Limb (tissue), 2 donors: ENCODE results near the gene SPHK2.
"Not testable (repeated sequence)": the region's sequence is repeated elsewhere in the genome, so short reads cannot be mapped to it uniquely, and the experiment has no call there.

Experiments used
- DNase-seq, 2 donors: peaks; one replicate each; pipeline ENCODE4 v3.0.0-alpha.2; 2016; ENCODE audit errors: extremely low spot score in 2 of 2

SPHK2 gene

DNA sequence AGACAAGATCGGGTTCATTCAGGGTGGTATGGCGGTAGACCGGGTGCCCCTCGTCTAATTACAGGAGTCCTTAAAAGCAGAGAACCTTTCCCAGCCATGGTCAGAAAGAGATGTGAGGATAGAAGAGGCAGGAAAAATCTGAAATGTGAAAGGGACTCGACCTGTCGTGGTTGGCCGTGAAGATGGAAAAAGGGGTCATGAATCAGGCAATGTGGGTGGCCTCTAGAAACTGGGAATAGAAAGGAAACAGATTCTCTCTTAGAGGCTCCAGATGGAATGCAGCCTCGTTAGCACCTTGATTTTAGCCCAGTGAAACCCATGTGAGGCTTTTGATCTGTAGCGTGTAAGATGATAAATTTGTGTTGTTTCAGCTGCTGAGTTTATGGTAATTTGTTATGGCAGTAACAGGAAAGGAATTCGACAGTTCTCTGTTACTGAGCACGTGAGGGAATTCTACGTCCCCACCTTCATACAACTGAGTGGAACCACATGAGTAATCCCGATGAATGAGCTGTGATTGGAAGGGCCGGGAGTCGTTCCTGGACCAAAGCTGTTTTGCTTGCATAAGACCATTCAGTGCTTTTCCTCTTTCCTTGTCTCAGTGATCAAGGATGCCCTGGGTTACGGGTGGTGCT, 37.7 kb downstream of the SPHK2 start:
- no peak for DNase-seq

- DNase-seq: not testable (repeated sequence)
These were observed 38.5 kb downstream of the SPHK2 start for GRCh38 chr19:48657828-48658227.

- DNase-seq: no peak
These were observed 39.2 kb downstream of the SPHK2 start for GRCh38 chr19:48658483-48658882.

DNA sequence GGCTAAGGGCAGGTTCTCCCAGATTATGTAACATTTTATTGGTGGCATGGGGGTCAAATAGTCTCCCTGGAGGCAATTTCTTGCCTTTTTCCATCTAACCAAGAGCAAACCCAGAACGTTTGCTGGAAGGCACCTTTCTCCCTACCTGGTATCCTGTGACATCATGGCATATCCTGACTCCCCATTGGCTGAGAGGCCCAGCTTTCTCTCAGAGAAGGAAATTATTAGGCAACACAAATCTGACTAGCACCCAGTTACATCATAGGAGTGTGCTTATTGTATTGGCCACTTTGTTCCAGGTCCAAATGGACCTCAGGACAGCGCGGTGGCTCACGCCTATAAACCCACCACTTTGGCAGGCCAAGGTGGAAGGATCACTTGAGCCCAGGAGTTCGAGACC, 40.5 kb downstream of the SPHK2 start:
- DNase-seq: no peak

DNA sequence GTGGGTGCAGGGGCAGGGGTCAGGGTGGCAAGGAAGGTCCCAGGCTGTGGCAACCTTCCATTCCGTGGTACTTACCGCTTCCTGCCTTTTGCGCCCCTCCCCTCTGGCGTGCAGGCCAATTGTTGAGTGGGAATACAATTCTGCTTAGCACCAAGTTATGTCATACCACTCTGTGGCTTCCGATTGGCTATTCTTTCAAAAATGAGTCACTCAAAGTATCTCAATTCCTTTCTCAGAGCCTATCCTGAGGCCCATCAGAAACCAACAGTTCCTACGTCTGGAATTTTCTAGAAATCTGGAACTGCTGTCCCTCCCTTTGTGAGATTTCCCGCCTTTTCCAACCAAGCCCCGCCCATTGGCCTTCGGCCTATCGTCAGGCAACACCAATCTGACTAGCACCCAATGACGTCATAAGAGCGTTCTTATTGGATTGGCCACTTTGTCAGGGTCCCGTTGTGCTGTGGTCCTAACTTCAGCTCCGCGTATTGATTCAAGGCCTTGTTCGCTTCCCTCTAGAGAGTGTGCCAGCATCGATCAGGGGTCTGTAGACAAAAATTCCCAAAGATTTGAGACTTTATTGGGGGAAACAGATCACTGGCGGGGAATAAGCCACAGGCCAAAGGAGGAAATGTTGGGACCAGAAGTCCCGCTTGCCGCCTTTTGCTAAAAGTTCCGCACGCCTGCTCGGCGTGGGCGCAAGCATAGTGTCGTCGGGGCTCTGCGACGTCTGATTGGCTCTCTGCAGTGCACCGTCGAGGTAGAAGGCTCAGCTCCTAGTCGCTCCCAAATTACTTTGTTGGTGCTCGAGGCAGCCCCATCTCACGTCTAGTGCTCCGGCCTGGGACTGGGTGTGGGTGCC, 41.8 kb downstream of the SPHK2 start:
- peak; percentile 65 to 66 for DNase-seq

GRCh38 chr19:48661711-48662090, 42.4 kb downstream of the SPHK2 start:
- DNase-seq: no peak

- DNase-seq: no peak
These were observed 44.4 kb downstream of the SPHK2 start for GRCh38 chr19:48663667-48664066.

- no peak for DNase-seq
These were observed 45.2 kb downstream of the SPHK2 start for GRCh38 chr19:48664476-48664875.

DNA sequence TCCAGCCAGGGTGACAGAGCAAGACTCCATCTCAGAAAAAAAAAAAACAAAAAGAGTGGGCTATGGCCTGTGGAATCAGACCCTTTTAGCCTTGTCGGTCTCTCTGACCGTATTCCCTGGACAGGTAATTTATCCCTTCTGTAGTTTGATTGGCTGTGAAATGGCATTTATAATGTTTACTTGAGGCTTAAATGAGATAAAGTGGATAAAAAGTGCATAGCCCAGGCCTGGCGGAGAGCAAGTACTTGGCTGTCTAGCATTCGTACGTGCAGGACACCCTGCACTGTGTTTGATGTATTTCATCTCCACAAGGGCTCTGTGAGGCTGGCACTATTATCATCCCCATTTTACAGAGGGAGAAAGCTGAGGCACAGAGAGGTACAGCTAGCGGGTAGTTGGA, 46.5 kb downstream of the SPHK2 start:
- DNase-seq: no peak

DNA sequence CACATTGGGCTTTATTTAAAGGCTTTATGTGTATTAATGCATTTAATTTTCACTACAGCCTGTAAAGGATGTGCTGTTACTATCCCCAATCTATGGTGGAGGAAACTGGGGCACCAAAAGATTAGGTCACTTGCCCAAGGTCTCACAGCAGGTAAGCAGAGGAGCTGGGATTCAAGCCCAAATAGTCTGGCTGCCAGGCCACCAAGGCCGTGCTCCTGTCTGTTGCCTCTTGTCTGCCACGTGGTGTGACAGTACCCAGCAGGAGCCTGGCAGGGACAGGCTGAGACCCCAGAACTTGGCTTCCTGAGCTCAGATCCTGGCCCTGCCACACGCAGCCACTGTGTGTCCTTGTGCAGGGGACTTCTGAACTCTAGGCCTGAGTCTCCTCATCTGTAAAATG, 49.0 kb downstream of the SPHK2 start:
- no peak for DNase-seq

GRCh38 chr19:48668761-48669160, 49.5 kb downstream of the SPHK2 start:
- DNase-seq: no peak

- DNase-seq: no peak
These were observed 50.8 kb downstream of the SPHK2 start for GRCh38 chr19:48669903-48670668.

DNA sequence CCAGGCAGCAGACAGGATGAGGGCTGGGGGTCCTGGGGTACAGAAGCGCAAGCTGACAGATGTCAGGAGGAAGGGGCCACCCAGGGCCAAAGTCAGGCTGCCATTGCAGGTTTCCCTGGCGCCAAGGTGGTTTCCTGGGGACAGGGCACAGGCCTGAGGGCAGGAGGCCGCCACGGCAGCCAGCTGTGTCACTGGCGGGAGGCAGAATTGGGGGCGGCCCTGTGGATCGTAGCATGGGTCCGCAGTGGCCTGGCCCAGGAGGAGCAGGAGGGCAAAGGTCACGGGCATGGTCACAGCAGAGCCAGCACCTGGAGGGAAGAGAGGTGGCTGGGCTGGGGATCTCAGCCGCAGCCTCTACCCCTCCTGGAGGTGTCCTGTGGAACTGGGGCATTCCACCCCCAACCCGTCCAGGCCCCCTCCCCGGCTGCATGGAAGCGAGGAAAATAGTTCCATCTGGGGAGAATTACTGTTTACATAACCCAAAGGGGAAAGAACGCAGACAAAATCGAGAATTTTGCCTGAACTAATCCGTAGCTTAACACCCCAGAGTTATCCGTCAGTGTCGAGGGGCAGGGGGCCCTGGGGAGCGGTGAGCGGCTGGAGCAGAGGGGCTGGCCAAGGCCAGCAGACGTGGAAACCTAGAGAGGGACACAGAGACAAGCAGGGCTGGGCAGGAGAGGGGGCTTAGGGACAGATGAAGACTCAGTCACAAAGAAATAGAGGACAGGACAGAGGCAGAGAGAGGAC, 51.6 kb downstream of the SPHK2 start:
- DNase-seq: peak in 1 of 2 donors; percentile 13

DNA sequence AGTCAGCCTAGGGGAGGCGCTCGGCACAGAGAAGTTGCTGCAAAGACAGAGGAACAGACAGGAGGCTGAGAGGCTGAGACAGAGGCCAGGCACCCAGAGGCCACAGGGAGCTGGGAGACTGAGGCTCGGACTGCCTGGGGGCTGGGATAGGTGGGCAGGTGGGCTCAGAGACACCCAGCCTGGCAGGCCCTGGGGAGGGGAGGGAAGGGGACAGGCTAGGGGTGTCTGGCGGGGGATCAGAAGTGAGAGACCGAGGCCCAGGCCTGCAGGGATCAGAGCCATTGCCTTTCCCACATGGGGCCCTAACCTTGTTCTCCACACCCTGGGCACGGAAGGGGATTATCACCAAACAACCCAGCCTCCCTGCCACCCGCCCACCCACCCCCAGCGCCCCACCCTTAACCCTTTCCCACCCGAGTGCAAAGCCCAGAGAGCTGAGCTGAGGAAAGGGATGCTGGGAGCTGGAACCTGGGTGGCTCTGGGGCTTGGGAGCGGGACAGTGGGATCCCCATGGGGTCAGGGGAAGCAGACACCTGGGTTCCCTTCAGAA, 52.2 kb downstream of the SPHK2 start:
- DNase-seq: no peak

- DNase-seq: no peak
These were observed 53.7 kb downstream of the SPHK2 start, which contains the start of gene NTN5 for GRCh38 chr19:48672994-48673393. NTN5 (minus strand) TSS chr19:48673017; CDS start chr19:48670986, 2,031 bp downstream.

- DNase-seq: no peak
These were observed 54.3 kb downstream of the SPHK2 start for GRCh38 chr19:48673436-48674100.

- no peak for DNase-seq
These were observed 55.0 kb downstream of the SPHK2 start for GRCh38 chr19:48674216-48674809.

GRCh38 chr19:48674921-48675824, 55.9 kb downstream of the SPHK2 start:
- DNase-seq: peak; percentile 84 to 87

DNA sequence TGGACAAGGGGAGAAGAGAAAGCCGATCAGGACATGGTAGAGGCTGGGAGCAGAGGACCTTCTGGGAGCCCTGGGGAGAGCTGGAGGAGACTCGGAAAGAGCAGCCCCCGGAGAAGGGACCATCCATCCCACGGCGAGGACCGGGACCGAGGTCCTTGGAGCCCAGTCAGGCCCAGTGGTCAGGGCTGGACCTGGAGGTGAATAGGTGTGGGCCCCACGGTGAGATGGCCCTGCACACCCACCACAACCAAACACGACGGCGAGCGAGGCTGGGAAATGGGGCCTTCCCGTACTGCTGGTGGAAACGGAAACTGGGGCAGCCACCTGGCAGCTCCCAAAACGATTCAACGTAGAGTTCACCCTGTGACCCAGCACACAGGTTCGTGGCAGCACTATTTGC, 57.2 kb downstream of the SPHK2 start:
- DNase-seq: no peak
